Caco-2 (cell line): ENCODE data around the gene OSBPL2. TPM values are rescaled to one million over a fixed set of nuclear protein-coding genes. Genes with fewer than 3 reads are reported as not detected.
A peak's percentile ranks its signal among the peaks of the same experiment; 100 is the strongest.

Experiments used
- BruUV-seq: library from RNA; stranded (reverse); fragments of 400-500 nt; replicated peaks from 2 replicates; lab custom pipeline; 2021; lab: Mats Ljungman, UMichigan
- CTCF ChIA-PET: fragments of 300-600 bp; sonication (Branson Sonifier 250); formaldehyde crosslinking; loops from one replicate; lab custom pipeline; 2022; ENCODE audit warnings: antibody characterized with exemption; lab: Charles Lee
- POLR2A ChIA-PET: fragments of 300-600 bp; sonication (Branson Sonifier 250); formaldehyde crosslinking; loops from one replicate; lab custom pipeline; 2022; ENCODE audit warnings: antibody characterized with exemption; lab: Charles Lee
- DNase-seq, 2 experiments: peaks; one replicate each; pipeline versions ENCODE4 v3.0.0 to v3.0.0-alpha.2; 2020 to 2022
- H3K27me3 ChIP-seq: replicated peaks from 2 replicates; pipeline ENCODE4 v1.6.0; 2011; ENCODE audit warnings: low read length; ENCODE audit not compliant: control insufficient read depth, insufficient read depth
- H3K36me3 ChIP-seq: 2 replicates; pipeline ENCODE4 v1.5.1; 2011; ENCODE audit warnings: low read length; ENCODE audit not compliant: control insufficient read depth, insufficient read depth
- H3K4me1 ChIP-seq: fragments of 250-450 bp; sonication (Bioruptor Pico); 2 replicates; pipeline ENCODE4 v1.5.1; 2020; ENCODE audit warnings: mild to moderate bottlenecking
- H3K4me3 ChIP-seq: 2 replicates; pipeline ENCODE4 v1.5.1; 2011; ENCODE audit warnings: low read depth, mild to moderate bottlenecking, control low read depth, low read length
- H3K9me3 ChIP-seq: fragments of 250-450 bp; sonication (Bioruptor Pico); 2 replicates; pipeline ENCODE4 v1.5.1; 2020; ENCODE audit warnings: mild to moderate bottlenecking, moderate library complexity
- H3K27ac Mint-ChIP-seq: one replicate; pipeline ENCODE4 v1.8.0; 2022; ENCODE audit warnings: mixed read lengths; ENCODE audit not compliant: unreplicated experiment
- H3K27me3 Mint-ChIP-seq: one replicate; pipeline ENCODE4 v1.8.0; 2022; ENCODE audit warnings: mixed read lengths; ENCODE audit not compliant: insufficient read depth, unreplicated experiment
- H3K36me3 Mint-ChIP-seq: one replicate; pipeline ENCODE4 v1.8.0; 2022; ENCODE audit warnings: mild to moderate bottlenecking, mixed read lengths; ENCODE audit not compliant: insufficient read depth, unreplicated experiment
- H3K4me1 Mint-ChIP-seq: one replicate; pipeline ENCODE4 v1.8.0; 2022; ENCODE audit warnings: low read depth, mixed read lengths; ENCODE audit not compliant: unreplicated experiment
- H3K4me3 Mint-ChIP-seq: one replicate; pipeline ENCODE4 v1.8.0; 2022; ENCODE audit warnings: mild to moderate bottlenecking, moderate library complexity, mixed read lengths; ENCODE audit not compliant: unreplicated experiment
- H3K9me3 Mint-ChIP-seq: one replicate; pipeline ENCODE4 v1.8.0; 2022; ENCODE audit warnings: mixed read lengths; ENCODE audit not compliant: unreplicated experiment
- intact Hi-C: fragments of 100-400 bp; cut with micrococcal nuclease; formaldehyde crosslinking; loops from one replicate; pipeline ENCODE4 v1.10.0; 2022; ENCODE audit not compliant: unreplicated experiment
- microRNA-seq: library from miRNA; unstranded; fragments of <30 nt; microRNA quantifications from one replicate; pipeline ENCODE4 v1.2.0, GENCODE V29; 2022
- total RNA-seq: library from RNA; stranded (reverse); gene quantifications from 2 replicates; pipeline ENCODE4 v1.2.3, GENCODE V29; 2022
- TF ChIP-seq, protein P1 (sequence below), 2 experiments: fragments of 200-600 bp in 1 of 2; IDR thresholded peaks; 1 replicate in 1 of 2; 2 replicates in 1 of 2; pipeline versions ENCODE4 v1.5.1 to v1.8.0; 2011 to 2022; ENCODE audit warnings: antibody characterized with exemption in 1 of 2, control low read depth in 1 of 2, inconsistent platforms in 1 of 2, low read depth in 1 of 2, low read length in 1 of 2, mild to moderate bottlenecking in 1 of 2, moderate library complexity in 1 of 2; ENCODE audit not compliant: insufficient read depth in 1 of 2, severe bottlenecking in 1 of 2, unreplicated experiment in 1 of 2

Gene OSBPL2
- total RNA-seq, 1 experiment from 2014 or later, result 132 TPM

DNA sequence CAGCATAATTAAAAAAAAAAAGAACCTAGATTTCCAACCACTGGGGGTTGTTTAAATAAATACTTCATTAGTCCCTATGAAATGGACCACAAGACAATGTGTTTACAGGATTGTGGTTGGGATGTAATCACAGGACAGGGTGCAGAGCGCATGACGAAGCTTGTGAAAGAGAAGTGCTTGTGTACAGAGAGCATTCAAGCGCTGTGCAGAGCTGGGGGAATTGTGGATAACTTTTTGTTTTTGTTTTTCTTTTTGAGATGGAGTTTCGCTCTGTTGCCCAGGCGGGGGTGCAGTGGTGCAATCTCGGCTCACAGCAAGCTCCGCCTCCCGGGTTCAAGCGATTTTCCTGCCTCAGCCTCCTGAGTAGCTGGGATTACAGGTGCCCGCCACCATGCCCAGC is 106.5 kb downstream of the OSBPL2 start:
- Mint-ChIP-seq H3K27ac (peak overlapping the region; percentile 64), H3K27me3 (no peaks in the 10 kb centered on the region), H3K4me1 (peaks cover under 1% of the 10 kb centered on the region), H3K9me3 (peaks cover 17% of the 10 kb centered on the region), H3K36me3 (peaks cover 100% of the 10 kb centered on the region), H3K4me3 (no peak overlapping the region)
- no peaks in the 10 kb centered on the region for H3K9me3 ChIP-seq
- ChIA-PET POLR2A (no interaction called here), CTCF (interaction anchor here (0.6 to 1.9 kb wide), 2 partner anchors 19 to 37 kb away, joined by 3 to 10 read pairs; no protein-coding TSS in a partner anchor)
- no peak overlapping the region for H3K4me3 ChIP-seq
- H3K36me3 ChIP-seq, result peaks cover 27% of the 10 kb centered on the region
- no TSS peak for BruUV-seq
- intact Hi-C loops, result loop anchor here (5.0 kb wide), 1 partner anchor 38 kb away; no protein-coding TSS in a partner anchor
- H3K27me3 ChIP-seq, result no peaks in the 10 kb centered on the region
- no peak for DNase-seq
- peaks cover under 1% of the 10 kb centered on the region for H3K4me1 ChIP-seq
- TF ChIP-seq, protein P1, sequence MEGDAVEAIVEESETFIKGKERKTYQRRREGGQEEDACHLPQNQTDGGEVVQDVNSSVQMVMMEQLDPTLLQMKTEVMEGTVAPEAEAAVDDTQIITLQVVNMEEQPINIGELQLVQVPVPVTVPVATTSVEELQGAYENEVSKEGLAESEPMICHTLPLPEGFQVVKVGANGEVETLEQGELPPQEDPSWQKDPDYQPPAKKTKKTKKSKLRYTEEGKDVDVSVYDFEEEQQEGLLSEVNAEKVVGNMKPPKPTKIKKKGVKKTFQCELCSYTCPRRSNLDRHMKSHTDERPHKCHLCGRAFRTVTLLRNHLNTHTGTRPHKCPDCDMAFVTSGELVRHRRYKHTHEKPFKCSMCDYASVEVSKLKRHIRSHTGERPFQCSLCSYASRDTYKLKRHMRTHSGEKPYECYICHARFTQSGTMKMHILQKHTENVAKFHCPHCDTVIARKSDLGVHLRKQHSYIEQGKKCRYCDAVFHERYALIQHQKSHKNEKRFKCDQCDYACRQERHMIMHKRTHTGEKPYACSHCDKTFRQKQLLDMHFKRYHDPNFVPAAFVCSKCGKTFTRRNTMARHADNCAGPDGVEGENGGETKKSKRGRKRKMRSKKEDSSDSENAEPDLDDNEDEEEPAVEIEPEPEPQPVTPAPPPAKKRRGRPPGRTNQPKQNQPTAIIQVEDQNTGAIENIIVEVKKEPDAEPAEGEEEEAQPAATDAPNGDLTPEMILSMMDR (IDR thresholded peaks at IDR 0.05; ENCODE audit: insufficient read depth in 1 of 2, low read depth in 1 of 2, low read length in 1 of 2, severe bottlenecking in 1 of 2, unreplicated experiment in 1 of 2), result no peak

Small RNA genes within 50 kb of the gene (microRNA-seq; reads per million reads assigned to microRNA genes)
- gene MIR4758, result 15.4 reads per million, percentile 54 among the genes with 10 or more reads in this experiment

Other genes with a start within 250 kb of the OSBPL2 start
- 94.9 and 98.2 TPM in 2 replicates for gene TAF4, start 172.6 kb upstream of the OSBPL2 start, total RNA-seq
- 143 and 154 TPM in 2 replicates for gene LSM14B, start 116.0 kb upstream of the OSBPL2 start, total RNA-seq
- gene PSMA7, start 95.1 kb upstream of the OSBPL2 start, total RNA-seq, result 702 and 760 TPM in 2 replicates
- 46.4 and 52.1 TPM in 2 replicates for gene SS18L1, start 94.8 kb upstream of the OSBPL2 start, total RNA-seq
- 110 and 111 TPM in 2 replicates for gene MTG2, start 55.5 kb upstream of the OSBPL2 start, total RNA-seq
- gene HRH3, start 18.2 kb upstream of the OSBPL2 start, total RNA-seq, result not detected in 2 replicates
- gene ADRM1, start 64.5 kb downstream of the OSBPL2 start, total RNA-seq, result 261 and 263 TPM in 2 replicates
- 1,050 and 1,125 TPM in 2 replicates for gene LAMA5, start 128.8 kb downstream of the OSBPL2 start, total RNA-seq
- 4,496 and 4,723 TPM in 2 replicates for gene RPS21, start 148.6 kb downstream of the OSBPL2 start, total RNA-seq
- 30.7 and 36.4 TPM in 2 replicates for gene CABLES2, start 168.8 kb downstream of the OSBPL2 start, total RNA-seq
- 39.2 and 40.5 TPM in 2 replicates for gene RBBP8NL, start 189.0 kb downstream of the OSBPL2 start, total RNA-seq
- 0.12 and 0.25 TPM in 2 replicates for gene GATA5, start 237.5 kb downstream of the OSBPL2 start, total RNA-seq